Loucy (cell line): ENCODE measurements around the gene PSMB3.

Source experiments
- H2AFZ ChIP-seq: fragments of 200-600 bp; sonication (generic); 2 replicates; pipeline ENCODE4 v1.6.0; 2016; ENCODE audit warnings: antibody characterized with exemption, mild to moderate bottlenecking, low read length, moderate library complexity
- H3F3A ChIP-seq: fragments of 200-600 bp; 2 replicates; pipeline ENCODE4 v1.6.0; 2016; ENCODE audit warnings: antibody characterized with exemption, low read depth, mild to moderate bottlenecking
- H3K27me3 ChIP-seq: fragments of 200-600 bp; sonication (generic); 2 replicates; pipeline ENCODE4 v1.6.1; 2014; ENCODE audit warnings: low read length, mild to moderate bottlenecking; ENCODE audit not compliant: insufficient read depth, poor library complexity, severe bottlenecking
- H3K36me3 ChIP-seq: fragments of 200-600 bp; sonication (generic); 2 replicates; pipeline ENCODE4 v1.6.1; 2016; ENCODE audit warnings: low read length; ENCODE audit not compliant: insufficient read depth
- H3K4me1 ChIP-seq: fragments of 200-600 bp; sonication (generic); 2 replicates; pipeline ENCODE4 v1.5.1; 2014; ENCODE audit warnings: low read length, mild to moderate bottlenecking; ENCODE audit not compliant: insufficient read depth, poor library complexity, severe bottlenecking
- H3K4me2 ChIP-seq: fragments of 200-600 bp; sonication (generic); 2 replicates; pipeline ENCODE4 v1.6.0; 2014; ENCODE audit warnings: antibody characterized with exemption, low read length, low read depth, mild to moderate bottlenecking; ENCODE audit not compliant: poor library complexity, severe bottlenecking
- H3K4me3 ChIP-seq: fragments of 200-600 bp; sonication (generic); 2 replicates; pipeline ENCODE4 v1.5.1; 2014; ENCODE audit warnings: low read length, mild to moderate bottlenecking, mixed read lengths; ENCODE audit not compliant: poor library complexity, severe bottlenecking
- H3K79me2 ChIP-seq: fragments of 200-600 bp; sonication (generic); 2 replicates; pipeline ENCODE4 v1.6.1; 2014; ENCODE audit warnings: low read length; ENCODE audit not compliant: insufficient read depth
- H3K9ac ChIP-seq: fragments of 200-600 bp; sonication (generic); 2 replicates; pipeline ENCODE4 v1.6.0; 2014; ENCODE audit warnings: mild to moderate bottlenecking, low read depth, low read length, moderate library complexity; ENCODE audit not compliant: poor library complexity, severe bottlenecking
- H3K9me2 ChIP-seq: fragments of 200-600 bp; sonication (generic); replicated peaks from 2 replicates; pipeline ENCODE4 v1.6.1; 2016; ENCODE audit warnings: low read depth, low read length, mixed read lengths
- H3K9me3 ChIP-seq: fragments of 200-600 bp; sonication (generic); 2 replicates; pipeline ENCODE4 v1.6.1; 2014; ENCODE audit warnings: mild to moderate bottlenecking, antibody characterized with exemption, low read length, low read depth; ENCODE audit not compliant: insufficient read depth
- H4K20me1 ChIP-seq: fragments of 200-600 bp; sonication (generic); 2 replicates; pipeline ENCODE4 v1.6.0; 2014; ENCODE audit warnings: antibody characterized with exemption, low read length, mild to moderate bottlenecking; ENCODE audit not compliant: insufficient read depth, poor library complexity, severe bottlenecking
- EZH2phosphoT487 ChIP-seq: fragments of 200-600 bp; IDR thresholded peaks from 2 replicates; pipeline ENCODE4 v1.6.1; 2018; ENCODE audit warnings: antibody characterized with exemption, mild to moderate bottlenecking, moderate library complexity, borderline replicate concordance
- TF ChIP-seq, protein P1 (sequence below): fragments of 200-600 bp; sonication (generic); conservative IDR thresholded peaks from 2 replicates; pipeline ENCODE4 v1.5.1; 2014; ENCODE audit warnings: mild to moderate bottlenecking, antibody characterized with exemption, low read length

PSMB3 gene

DNA sequence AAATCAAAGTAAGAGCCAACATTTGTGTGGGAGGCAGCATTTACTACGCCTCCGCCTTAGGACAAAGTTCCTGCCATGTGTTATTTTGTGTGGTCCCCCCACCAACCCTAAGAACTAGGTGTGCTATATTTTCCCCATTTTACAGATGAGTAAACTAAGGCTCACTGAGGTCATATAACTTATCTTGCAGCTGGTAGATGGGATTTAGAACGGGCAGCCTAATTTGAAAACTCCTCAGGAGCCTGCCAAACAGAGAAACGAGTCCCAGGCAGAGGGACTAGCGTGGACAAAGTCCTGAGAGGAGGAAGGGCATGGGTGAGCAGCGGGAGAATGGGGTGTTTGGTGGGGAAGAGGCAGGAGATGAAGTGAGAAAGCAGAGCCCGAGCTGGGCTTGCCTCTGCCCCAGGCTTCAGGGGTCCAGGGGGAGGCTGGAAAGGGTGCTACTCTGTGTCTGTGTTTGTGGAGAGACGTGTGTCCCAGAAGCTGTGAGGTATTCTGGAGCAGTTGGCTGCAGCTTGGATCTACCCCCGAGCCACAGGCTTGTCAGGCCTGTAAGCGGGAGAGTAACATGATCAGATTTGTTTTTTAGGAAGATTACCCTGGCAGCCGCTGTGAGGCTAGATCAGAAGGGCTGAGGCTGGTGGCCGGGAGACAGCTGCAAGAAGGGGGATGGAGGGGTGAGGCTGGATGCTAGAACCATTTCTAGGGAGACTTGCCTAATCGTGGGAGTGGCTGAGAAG, 42.5 kb upstream of the PSMB3 start:
- TF ChIP-seq EZH2phosphoT487: no peak
- Histone ChIP-seq H3F3A (no peaks in the 10 kb centered on the region), H3K79me2 (peaks cover 53% of the 10 kb centered on the region), H3K9me2 (no peaks in the 10 kb centered on the region), H3K4me1 (peaks cover 43% of the 10 kb centered on the region), H3K4me2 (peak overlapping the region; percentile 13), H3K36me3 (peaks cover 39% of the 10 kb centered on the region; the same call in 1 of the 2 replicates), H4K20me1 (peaks cover 48% of the 10 kb centered on the region), H3K9me3 (no peaks in the 10 kb centered on the region), H3K4me3 (no peak overlapping the region), H3K9ac (no peak overlapping the region), H3K27me3 (no peaks in the 10 kb centered on the region), H2AFZ (no peak overlapping the region)

- Histone ChIP-seq H3K79me2 (peaks cover 52% of the 10 kb centered on the region), H3K9ac (no peak overlapping the region), H3K9me2 (no peaks in the 10 kb centered on the region), H3F3A (no peaks in the 10 kb centered on the region), H3K4me3 (no peak overlapping the region), H3K4me1 (peaks cover 43% of the 10 kb centered on the region), H3K36me3 (peaks cover 40% of the 10 kb centered on the region; the same call in 1 of the 2 replicates), H3K27me3 (no peaks in the 10 kb centered on the region), H4K20me1 (peaks cover 48% of the 10 kb centered on the region), H3K4me2 (peak overlapping the region; percentile 13), H3K9me3 (no peaks in the 10 kb centered on the region), H2AFZ (no peak overlapping the region)
- TF ChIP-seq EZH2phosphoT487: no peak
- TF ChIP-seq, protein P1, sequence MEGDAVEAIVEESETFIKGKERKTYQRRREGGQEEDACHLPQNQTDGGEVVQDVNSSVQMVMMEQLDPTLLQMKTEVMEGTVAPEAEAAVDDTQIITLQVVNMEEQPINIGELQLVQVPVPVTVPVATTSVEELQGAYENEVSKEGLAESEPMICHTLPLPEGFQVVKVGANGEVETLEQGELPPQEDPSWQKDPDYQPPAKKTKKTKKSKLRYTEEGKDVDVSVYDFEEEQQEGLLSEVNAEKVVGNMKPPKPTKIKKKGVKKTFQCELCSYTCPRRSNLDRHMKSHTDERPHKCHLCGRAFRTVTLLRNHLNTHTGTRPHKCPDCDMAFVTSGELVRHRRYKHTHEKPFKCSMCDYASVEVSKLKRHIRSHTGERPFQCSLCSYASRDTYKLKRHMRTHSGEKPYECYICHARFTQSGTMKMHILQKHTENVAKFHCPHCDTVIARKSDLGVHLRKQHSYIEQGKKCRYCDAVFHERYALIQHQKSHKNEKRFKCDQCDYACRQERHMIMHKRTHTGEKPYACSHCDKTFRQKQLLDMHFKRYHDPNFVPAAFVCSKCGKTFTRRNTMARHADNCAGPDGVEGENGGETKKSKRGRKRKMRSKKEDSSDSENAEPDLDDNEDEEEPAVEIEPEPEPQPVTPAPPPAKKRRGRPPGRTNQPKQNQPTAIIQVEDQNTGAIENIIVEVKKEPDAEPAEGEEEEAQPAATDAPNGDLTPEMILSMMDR: no peak
Measured at GRCh38 chr17:38710604-38710962, 42.0 kb upstream of the PSMB3 start.

GRCh38 chr17:38710985-38711384, 41.6 kb upstream of the PSMB3 start:
- Histone ChIP-seq H3K9ac (no peak overlapping the region), H4K20me1 (peaks cover 45% of the 10 kb centered on the region), H3K4me3 (no peak overlapping the region), H3K4me1 (peaks cover 43% of the 10 kb centered on the region), H3K27me3 (no peaks in the 10 kb centered on the region), H2AFZ (no peak overlapping the region), H3K9me2 (no peaks in the 10 kb centered on the region), H3K36me3 (peaks cover 44% of the 10 kb centered on the region; the same call in 1 of the 2 replicates), H3K79me2 (peaks cover 48% of the 10 kb centered on the region), H3F3A (no peaks in the 10 kb centered on the region), H3K9me3 (no peaks in the 10 kb centered on the region), H3K4me2 (peak overlapping the region; percentile 13)
- no peak for TF ChIP-seq EZH2phosphoT487
- TF ChIP-seq, protein P1: no peak
